HS-5 (cell line): ENCODE measurements around the gene BTRC.
A peak's percentile ranks its signal among the peaks of the same experiment; 100 is the strongest.
"Not testable (repeated sequence)": the region's sequence is repeated elsewhere in the genome, so short reads cannot be mapped to it uniquely, and the experiment has no call there.

Source experiments
- DNase-seq: peaks from one replicate; pipeline ENCODE4 v3.0.0-alpha.2; 2012; ENCODE audit warnings: low read depth

The BTRC gene

GRCh38 chr10:101346177-101346576 is 7.8 kb upstream of the BTRC start:
- no peak for DNase-seq

DNA sequence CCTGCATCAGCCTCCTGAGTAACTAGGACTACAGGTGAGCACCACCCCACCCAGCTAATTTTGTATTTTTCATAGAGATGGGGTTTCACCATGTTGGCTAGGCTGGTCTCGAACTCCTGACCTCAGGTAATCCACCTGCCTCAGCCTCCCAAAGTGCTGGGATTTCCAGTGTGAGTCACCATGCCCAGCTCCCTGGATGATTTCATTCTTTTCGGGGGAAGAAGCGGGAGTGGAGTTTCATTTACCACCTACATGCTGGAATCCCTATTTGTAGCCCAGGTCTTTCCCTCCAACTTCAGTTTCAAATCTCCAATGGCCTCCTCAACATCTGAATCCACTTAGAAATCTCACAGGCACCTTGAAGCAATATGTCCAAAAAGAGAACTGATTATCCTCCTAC is 2.9 kb upstream of the BTRC start:
- no peak for DNase-seq

DNA sequence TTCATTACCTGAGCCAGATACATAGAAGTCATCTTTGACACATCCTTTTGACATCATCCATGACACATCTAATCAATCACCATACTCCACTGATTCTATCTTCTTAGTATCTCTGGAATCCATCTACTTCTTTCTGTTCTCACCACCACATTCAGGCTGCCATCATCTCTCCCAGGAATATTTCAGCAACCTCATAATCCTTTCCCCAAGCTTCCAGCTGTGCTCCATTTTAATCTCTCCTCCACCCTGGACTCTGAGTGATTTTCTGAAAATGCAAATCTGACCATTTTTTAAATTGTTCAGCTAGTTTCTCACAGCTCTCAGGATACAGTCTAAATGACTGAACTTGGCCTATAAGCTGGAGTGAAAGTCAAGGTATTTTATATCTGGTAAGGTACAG is 2.5 kb upstream of the BTRC start:
- DNase-seq, result no peak

- not testable (repeated sequence) for DNase-seq
Observed at GRCh38 chr10:101352857-101353256, 1.1 kb upstream of the BTRC start.

- DNase-seq, result no peak
Observed at GRCh38 chr10:101354328-101355071, 535 bp downstream of the BTRC start.

DNA sequence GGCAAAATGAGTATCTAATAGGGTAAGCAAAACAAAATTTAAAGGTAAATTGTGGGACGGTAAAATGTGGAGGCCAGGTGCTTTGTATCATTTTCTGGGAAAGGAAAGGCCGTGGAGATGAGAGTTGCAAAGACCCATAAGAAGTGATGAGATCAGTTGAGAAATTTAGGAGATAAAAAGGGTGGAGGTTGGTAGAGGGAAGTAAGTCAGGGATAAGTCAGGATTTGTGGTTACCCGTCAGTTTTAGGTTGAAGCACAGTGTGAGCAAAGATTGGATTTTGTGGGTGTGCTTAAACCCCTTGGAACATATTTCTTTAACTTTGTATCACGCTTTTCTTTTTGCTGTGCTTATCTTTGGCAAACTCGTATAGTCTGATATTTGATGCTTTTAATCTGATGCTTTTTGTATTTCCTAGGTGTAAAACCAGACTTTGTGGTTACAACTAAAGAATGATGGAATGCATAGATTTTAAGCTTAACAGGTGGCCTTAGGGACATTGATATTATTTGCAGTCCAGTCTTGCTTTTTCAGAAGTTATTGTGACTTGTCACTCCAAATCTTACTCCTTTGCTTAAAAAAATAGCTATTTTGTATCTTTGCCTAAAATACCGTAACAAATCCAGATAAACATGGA is 1.2 kb downstream of the BTRC start:
- no peak for DNase-seq

- DNase-seq, result no peak
Observed at GRCh38 chr10:101356132-101356531, 2.2 kb downstream of the BTRC start.

DNA sequence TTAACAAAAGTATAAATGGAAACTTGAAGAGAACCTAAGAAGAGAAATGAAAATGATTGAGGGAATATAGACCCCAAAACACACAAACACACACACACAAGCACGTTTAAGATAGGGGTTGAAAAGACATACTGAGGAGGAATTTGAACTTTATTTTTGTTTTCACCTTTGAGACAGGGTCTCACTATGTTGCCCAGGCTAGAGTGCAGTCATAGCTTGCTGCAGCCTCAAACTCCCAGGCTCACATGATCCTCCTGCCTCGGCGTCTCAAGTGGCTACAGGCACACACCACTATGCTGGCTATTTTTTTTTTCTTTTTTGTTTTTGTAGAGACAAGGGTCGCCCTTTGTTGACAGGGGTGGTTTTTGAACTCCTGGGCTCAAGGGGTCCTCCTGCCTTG is 4.0 kb downstream of the BTRC start:
- DNase-seq, result no peak

GRCh38 chr10:101358706-101359300 is 4.8 kb downstream of the BTRC start:
- DNase-seq, result peak; percentile 44

- not testable (repeated sequence) for DNase-seq
Observed at GRCh38 chr10:101360090-101360489, 6.1 kb downstream of the BTRC start.

DNA sequence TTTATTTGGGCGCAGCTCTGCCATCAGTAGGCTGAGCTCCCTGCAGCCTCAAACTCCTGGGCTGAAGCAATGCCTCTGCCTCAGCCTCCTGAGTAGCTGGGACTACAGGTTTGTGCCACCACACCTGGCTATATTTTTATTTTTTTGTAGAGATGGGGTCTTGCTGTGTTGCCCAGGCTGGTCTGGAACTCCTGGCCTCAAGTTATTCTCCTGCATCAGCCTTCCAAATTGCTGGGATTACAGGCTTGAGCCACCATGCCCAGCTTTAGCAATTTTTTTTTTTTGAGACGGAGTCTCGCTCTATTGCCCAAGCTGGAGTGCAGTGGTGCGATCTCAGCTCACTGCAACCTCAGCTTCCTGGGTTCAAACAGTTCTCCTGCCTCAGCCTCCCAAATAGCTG is 6.9 kb downstream of the BTRC start:
- DNase-seq, result not testable (repeated sequence)

DNA sequence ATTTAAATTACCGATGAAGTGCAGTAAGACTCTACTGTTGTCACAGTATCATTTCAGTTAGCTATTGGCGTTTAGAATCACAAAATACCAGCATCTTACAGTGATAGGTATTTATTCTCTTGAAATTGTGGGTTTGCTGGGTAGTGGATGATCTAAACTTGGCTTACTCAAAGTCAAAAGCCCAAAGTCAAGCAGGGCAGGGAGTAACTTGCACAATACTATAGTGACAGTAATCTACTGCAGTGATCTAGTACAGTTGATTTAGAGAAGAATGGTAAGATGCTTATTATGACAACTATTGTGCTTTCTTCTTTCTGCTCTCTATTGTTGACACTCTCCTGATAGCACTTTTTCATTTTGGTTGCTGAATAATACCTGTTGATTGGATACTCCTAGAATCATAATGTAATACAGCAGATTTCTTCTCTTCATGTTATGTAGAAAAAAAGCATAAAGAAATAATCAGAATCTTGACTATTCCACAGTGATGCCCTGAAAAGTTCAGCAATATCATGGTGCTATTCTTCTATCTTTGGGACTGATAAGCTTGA is 10.0 kb downstream of the BTRC start:
- DNase-seq, result no peak

DNA sequence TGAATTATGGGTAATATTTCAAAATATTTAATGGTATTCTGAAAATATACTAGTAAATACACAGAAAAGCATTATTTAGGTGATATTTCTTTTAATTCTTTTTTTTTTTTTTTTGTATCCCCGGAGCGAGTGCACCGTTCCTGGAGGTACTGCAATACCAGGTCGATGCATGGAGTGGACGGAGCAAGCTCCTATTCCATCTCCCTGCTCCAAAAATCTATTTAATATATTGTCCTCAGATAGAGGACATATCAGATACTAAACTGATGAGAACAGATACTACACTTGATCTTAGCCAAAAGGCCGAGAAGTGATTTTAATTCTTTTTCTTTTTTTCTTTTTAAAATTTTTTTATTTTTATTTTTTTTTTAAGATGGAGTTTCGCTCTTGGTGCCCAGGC is 10.8 kb downstream of the BTRC start:
- DNase-seq, result no peak

GRCh38 chr10:101367569-101368453 is 13.8 kb downstream of the BTRC start:
- peak; percentile 82 for DNase-seq

- DNase-seq, result no peak
Observed at GRCh38 chr10:101373063-101373462, 19.1 kb downstream of the BTRC start.

- not testable (repeated sequence) for DNase-seq
Observed at GRCh38 chr10:101373993-101374392, 20.0 kb downstream of the BTRC start.

GRCh38 chr10:101375076-101375475 is 21.1 kb downstream of the BTRC start:
- no peak for DNase-seq

- no peak for DNase-seq
Observed at GRCh38 chr10:101379663-101380352, 25.8 kb downstream of the BTRC start.

DNA sequence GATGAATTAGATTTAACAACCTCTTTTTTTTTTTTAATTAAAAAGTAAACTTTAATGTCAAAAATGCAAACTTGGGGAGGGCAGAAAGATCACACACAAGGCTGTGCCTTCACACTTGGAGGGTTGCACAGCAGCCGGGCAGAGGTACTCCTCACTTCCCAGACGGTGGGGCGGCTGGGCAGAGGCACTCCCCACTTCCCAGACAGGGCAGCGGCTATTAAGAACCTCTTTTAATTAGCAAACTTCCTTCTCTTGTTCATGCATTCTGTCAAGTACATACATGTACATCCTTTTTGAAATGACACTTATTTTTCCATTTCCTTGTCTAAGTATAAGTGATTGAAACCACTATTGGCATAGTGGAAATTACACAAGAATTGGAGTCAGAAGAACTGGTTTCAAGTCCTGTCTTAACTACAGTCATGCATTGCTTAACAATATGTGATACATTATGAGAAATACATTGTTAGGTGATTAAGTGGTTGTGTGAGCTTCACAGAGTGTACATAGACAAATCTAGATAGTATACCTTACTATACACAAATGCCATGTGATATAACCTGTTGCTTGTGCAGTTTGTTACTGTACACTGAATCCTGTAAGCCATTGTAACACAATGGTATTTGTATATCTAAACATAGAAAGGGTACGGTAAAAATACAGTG is 26.5 kb downstream of the BTRC start:
- DNase-seq, result no peak

DNA sequence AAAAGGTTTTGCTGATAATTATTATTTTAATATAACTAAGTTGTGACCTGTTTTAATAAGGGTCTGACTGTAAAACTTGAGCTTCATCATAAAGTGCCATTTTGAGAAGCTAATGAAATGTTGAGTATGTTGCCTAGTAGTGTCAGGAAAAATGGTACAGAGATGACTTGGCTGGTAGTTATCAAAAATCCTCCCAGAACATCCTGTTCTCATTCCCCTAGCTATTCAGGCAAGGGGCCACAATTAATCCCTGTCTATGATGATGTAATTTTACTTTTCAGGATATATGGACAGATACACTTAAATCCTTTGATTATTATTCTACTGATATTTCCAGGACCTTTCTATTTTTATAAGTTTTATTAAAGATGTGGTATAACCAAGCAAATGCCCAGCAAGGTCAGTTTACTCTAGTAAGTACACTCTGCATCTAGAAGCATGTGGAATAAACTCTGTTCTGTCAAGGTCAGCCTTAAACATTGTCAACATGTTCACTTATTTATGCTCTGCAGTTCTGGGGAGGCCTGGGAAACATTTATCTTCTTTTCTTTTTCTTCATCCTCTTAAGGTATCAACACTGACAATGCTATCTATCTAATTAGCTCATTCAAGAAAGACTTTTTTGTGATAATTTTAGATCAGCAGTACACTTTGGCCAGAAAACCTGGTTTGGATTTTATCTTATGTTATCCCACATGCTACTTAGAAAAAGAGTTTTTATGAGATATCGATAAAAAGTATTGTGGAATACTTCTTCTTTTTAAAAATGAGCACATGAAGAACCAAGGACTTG is 32.1 kb downstream of the BTRC start:
- no peak for DNase-seq
